ENCODE results near the gene RNF212B. TPM values are rescaled to one million over a fixed set of nuclear protein-coding genes. Genes with fewer than 3 reads are reported as not detected.

The RNF212B gene
- polyA plus RNA-seq, 1 donor from 2014 or later, result not detected

DNA sequence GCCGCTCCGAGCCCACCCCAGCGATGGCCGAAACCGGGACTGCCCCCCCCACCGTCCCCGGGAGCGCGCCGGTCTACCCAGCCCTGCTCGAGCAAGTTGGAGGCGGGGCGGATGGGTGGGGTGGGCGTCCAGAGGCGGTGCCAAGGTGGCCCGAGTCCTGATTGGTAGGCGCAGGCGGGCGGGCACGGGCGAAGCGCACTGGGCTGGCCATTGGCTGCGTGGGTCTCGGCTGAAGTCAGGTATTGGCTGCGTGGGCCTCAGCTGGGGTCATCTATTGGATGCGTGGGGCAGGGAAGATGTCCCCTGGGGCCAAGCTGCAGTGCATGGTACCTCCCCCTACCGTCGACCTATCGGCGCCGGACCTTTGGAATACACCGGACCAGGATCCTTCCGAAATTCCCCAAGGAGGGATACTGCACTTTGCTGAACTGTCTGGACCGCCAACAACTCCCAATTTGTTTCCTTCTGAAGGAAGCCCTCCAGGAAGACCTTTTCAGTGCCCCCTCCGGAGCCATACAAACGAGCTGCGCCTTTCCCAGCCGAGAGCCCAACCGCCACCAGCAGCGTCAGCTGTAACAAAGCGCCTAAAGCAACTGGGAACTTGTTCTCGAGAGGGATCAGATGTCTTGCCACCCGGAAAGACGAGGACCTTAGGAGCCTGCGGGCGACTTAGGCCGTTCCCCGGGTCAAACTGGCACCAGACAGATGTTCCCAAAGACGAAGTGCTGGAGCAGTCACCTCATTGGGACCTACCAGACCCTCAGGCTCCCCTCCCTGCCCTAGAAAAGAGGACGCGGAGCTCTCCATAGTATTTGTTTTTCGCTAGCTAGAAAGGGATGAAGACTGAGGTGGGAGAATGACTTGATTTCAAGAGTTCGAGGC, 48.5 kb downstream of the RNF212B start, which contains the start of gene HOMEZ:
HOMEZ (minus strand) TSS at position 113 of the 882 bp plus-strand sequence. CDS start 180 bp downstream, outside the sequence.
- Histone ChIP-seq H3K9me2 (ENCODE audit: insufficient read depth, low read length) (no peaks in the 10 kb centered on the region), H3K79me2 (replicated peaks; ENCODE audit: insufficient read depth, low read length) (peaks cover 9% of the 10 kb centered on the region), H3K4me3 (ENCODE audit: low read length) (peak within 1 kb of the TSS; percentile 94), H3K9me3 (ENCODE audit: low read length) (no peaks in the 10 kb centered on the region), H3K27ac (ENCODE audit: low read length) (peak within 1 kb of the TSS; percentile 86), H3K36me3 (ENCODE audit: insufficient read depth, low read length) (no peaks in the 10 kb centered on the region), H3K4me2 (ENCODE audit: low read length) (peak within 1 kb of the TSS; percentile 84), H3F3A (ENCODE audit: insufficient read depth, low read length, poor library complexity, severe bottlenecking) (no peaks in the 10 kb centered on the region), H2AFZ (ENCODE audit: low read depth, low read length) (peak within 1 kb of the TSS; percentile 75), H4K20me1 (ENCODE audit: insufficient read depth) (no peaks in the 10 kb centered on the region), H3K9ac (ENCODE audit: low read length) (peak within 1 kb of the TSS; percentile 80), H3K27me3 (ENCODE audit: insufficient read depth, low read depth, low read length) (no peaks in the 10 kb centered on the region)
- peak; percentile 48 for TF ChIP-seq CTCF (IDR thresholded peaks at IDR 0.05; ENCODE audit: poor library complexity, severe bottlenecking)
- TF ChIP-seq EZH2 (IDR thresholded peaks at IDR 0.05; ENCODE audit: borderline replicate concordance, insufficient read depth, low read length, poor library complexity, severe bottlenecking), result no peak
- TF ChIP-seq SMC3 (conservative IDR thresholded peaks at IDR 0.05; ENCODE audit: poor library complexity), result peak; percentile 21
- peak; percentile 65 for TF ChIP-seq TAF1 (IDR thresholded peaks at IDR 0.05; ENCODE audit: low read depth)
- TF ChIP-seq RAD21 (conservative IDR thresholded peaks at IDR 0.05), result peak; percentile 15
- peak; percentile 83 for TF ChIP-seq POLR2AphosphoS5 (IDR thresholded peaks at IDR 0.05)
- TF ChIP-seq EP300 (conservative IDR thresholded peaks at IDR 0.05; ENCODE audit: poor library complexity, severe bottlenecking), result no peak
- TF ChIP-seq, protein P1, sequence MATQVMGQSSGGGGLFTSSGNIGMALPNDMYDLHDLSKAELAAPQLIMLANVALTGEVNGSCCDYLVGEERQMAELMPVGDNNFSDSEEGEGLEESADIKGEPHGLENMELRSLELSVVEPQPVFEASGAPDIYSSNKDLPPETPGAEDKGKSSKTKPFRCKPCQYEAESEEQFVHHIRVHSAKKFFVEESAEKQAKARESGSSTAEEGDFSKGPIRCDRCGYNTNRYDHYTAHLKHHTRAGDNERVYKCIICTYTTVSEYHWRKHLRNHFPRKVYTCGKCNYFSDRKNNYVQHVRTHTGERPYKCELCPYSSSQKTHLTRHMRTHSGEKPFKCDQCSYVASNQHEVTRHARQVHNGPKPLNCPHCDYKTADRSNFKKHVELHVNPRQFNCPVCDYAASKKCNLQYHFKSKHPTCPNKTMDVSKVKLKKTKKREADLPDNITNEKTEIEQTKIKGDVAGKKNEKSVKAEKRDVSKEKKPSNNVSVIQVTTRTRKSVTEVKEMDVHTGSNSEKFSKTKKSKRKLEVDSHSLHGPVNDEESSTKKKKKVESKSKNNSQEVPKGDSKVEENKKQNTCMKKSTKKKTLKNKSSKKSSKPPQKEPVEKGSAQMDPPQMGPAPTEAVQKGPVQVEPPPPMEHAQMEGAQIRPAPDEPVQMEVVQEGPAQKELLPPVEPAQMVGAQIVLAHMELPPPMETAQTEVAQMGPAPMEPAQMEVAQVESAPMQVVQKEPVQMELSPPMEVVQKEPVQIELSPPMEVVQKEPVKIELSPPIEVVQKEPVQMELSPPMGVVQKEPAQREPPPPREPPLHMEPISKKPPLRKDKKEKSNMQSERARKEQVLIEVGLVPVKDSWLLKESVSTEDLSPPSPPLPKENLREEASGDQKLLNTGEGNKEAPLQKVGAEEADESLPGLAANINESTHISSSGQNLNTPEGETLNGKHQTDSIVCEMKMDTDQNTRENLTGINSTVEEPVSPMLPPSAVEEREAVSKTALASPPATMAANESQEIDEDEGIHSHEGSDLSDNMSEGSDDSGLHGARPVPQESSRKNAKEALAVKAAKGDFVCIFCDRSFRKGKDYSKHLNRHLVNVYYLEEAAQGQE (IDR thresholded peaks at IDR 0.05; ENCODE audit: borderline replicate concordance), result peak; percentile 37
- TF ChIP-seq MXI1 (conservative IDR thresholded peaks at IDR 0.05; ENCODE audit: poor library complexity, severe bottlenecking), result peak; percentile 53

- Histone ChIP-seq H3K4me3 (ENCODE audit: low read length) (peak overlapping the region; percentile 94), H3K27me3 (ENCODE audit: insufficient read depth, low read depth, low read length) (no peaks in the 10 kb centered on the region), H3K9me2 (ENCODE audit: insufficient read depth, low read length) (no peaks in the 10 kb centered on the region), H3K36me3 (ENCODE audit: insufficient read depth, low read length) (no peaks in the 10 kb centered on the region), H3K79me2 (replicated peaks; ENCODE audit: insufficient read depth, low read length) (peaks cover 9% of the 10 kb centered on the region), H3F3A (ENCODE audit: insufficient read depth, low read length, poor library complexity, severe bottlenecking) (no peaks in the 10 kb centered on the region), H3K9ac (ENCODE audit: low read length) (peak overlapping the region; percentile 80), H2AFZ (ENCODE audit: low read depth, low read length) (peak overlapping the region; percentile 71), H3K9me3 (ENCODE audit: low read length) (no peaks in the 10 kb centered on the region), H3K27ac (ENCODE audit: low read length) (peak overlapping the region; percentile 86), H4K20me1 (ENCODE audit: insufficient read depth) (no peaks in the 10 kb centered on the region), H3K4me2 (ENCODE audit: low read length) (peak overlapping the region; percentile 56)
- no peak for TF ChIP-seq TAF1 (IDR thresholded peaks at IDR 0.05; ENCODE audit: low read depth)
- no peak for TF ChIP-seq POLR2AphosphoS5 (IDR thresholded peaks at IDR 0.05)
- no peak for TF ChIP-seq EP300 (conservative IDR thresholded peaks at IDR 0.05; ENCODE audit: poor library complexity, severe bottlenecking)
- no peak for TF ChIP-seq CTCF (IDR thresholded peaks at IDR 0.05; ENCODE audit: poor library complexity, severe bottlenecking)
- TF ChIP-seq, protein P1 (IDR thresholded peaks at IDR 0.05; ENCODE audit: borderline replicate concordance), result no peak
- TF ChIP-seq RAD21 (conservative IDR thresholded peaks at IDR 0.05), result no peak
- no peak for TF ChIP-seq SMC3 (conservative IDR thresholded peaks at IDR 0.05; ENCODE audit: poor library complexity)
- TF ChIP-seq MXI1 (conservative IDR thresholded peaks at IDR 0.05; ENCODE audit: poor library complexity, severe bottlenecking), result no peak
- no peak for TF ChIP-seq EZH2 (IDR thresholded peaks at IDR 0.05; ENCODE audit: borderline replicate concordance, insufficient read depth, low read length, poor library complexity, severe bottlenecking)
Measured at GRCh38 chr14:23286902-23287479, 49.3 kb downstream of the RNF212B start.
